Uterus (tissue), 4 donors: ENCODE results near the gene UBA52. TPM values are rescaled to one million over a fixed set of nuclear protein-coding genes. Genes with fewer than 3 reads are reported as not detected.

ENCODE experiments used
- DNase-seq, 2 donors: peaks; one replicate each; pipeline ENCODE4 v3.0.0-alpha.2; 2019 to 2020
- H3K27ac ChIP-seq, 2 donors: fragments of 200-600 bp; sonication (generic); 1 replicate in 1 of 2; 2 replicates in 1 of 2; pipeline ENCODE4 v1.5.1; 2016 to 2018
- H3K27me3 ChIP-seq, 2 donors: fragments of 200-600 bp; sonication (generic); one replicate each; pipeline ENCODE4 v1.5.1; 2018 to 2019; ENCODE audit warnings: control low read depth in 1 of 2
- H3K36me3 ChIP-seq, 2 donors: fragments of 200-600 bp; sonication (generic); one replicate each; pipeline ENCODE4 v1.5.1; 2019; ENCODE audit warnings: control low read depth in 1 of 2
- H3K4me1 ChIP-seq, 2 donors: fragments of 200-600 bp; sonication (generic); one replicate each; pipeline ENCODE4 v1.5.1; 2018 to 2019; ENCODE audit warnings: control low read depth in 1 of 2
- H3K4me3 ChIP-seq, 2 donors: fragments of 200-600 bp; sonication (generic); 1 replicate in 1 of 2; 2 replicates in 1 of 2; pipeline ENCODE4 v1.5.1; 2018 to 2019; ENCODE audit warnings: mild to moderate bottlenecking in 1 of 2
- H3K9me3 ChIP-seq, 2 donors: fragments of 200-600 bp; sonication (generic); one replicate each; pipeline ENCODE4 v1.5.1; 2019; ENCODE audit warnings: control low read depth in 1 of 2
- CTCF ChIP-seq, 4 experiments: fragments of 200-600 bp in 2 of 4; fragments of 450-650 bp in 2 of 4; sonication (generic) in 2 of 4; IDR thresholded peaks; one replicate each; pipeline ENCODE4 v1.5.1; 2016 to 2019; ENCODE audit warnings: antibody characterized with exemption in 4 of 4, mild to moderate bottlenecking in 2 of 4, moderate library complexity in 1 of 4
- POLR2A ChIP-seq, 2 donors: fragments of 450-650 bp; IDR thresholded peaks; one replicate each; pipeline ENCODE4 v1.6.1; 2016; ENCODE audit warnings: antibody characterized with exemption in 2 of 2, mild to moderate bottlenecking in 1 of 2, moderate library complexity in 1 of 2
- intact Hi-C: fragments of 100-400 bp; cut with DNase I; formaldehyde crosslinking; loops from one replicate; pipeline ENCODE4 v1.15.1; 2023; ENCODE audit warnings: low total_unique reads
- total RNA-seq, 4 donors: library from RNA; depleted of rRNA in 3 of 4; stranded (reverse); fragments of >200 nt in 3 of 4; gene quantifications; one replicate each; pipeline versions ENCODE4 v1.1.0 to v1.2.4, GENCODE V29; 2014 to 2023
- donor health status: DM: yes; HTN: yes; CAD: no.

Gene UBA52
- total RNA-seq, 4 donors from 2014 or later, result 295 to 1,369 (median 721) TPM

GRCh38 chr19:18529782-18530181 lies 41.9 kb upstream of the UBA52 start:
- H3K36me3 ChIP-seq, result no peaks in the 10 kb centered on the region
- no peak for DNase-seq
- no peak overlapping the region for H3K27ac ChIP-seq
- no peaks in the 10 kb centered on the region for H3K4me1 ChIP-seq
- intact Hi-C loops, result no loop called here
- no peak overlapping the region for H3K4me3 ChIP-seq
- no peaks in the 10 kb centered on the region for H3K9me3 ChIP-seq
- no peaks in the 10 kb centered on the region for H3K27me3 ChIP-seq
- TF ChIP-seq POLR2A (IDR thresholded peaks at IDR 0.05) (no peak), CTCF (IDR thresholded peaks at IDR 0.05) (no peak)

GRCh38 chr19:18531485-18531884 lies 40.2 kb upstream of the UBA52 start:
- H3K9me3 ChIP-seq, result no peaks in the 10 kb centered on the region
- no peaks in the 10 kb centered on the region for H3K27me3 ChIP-seq
- no peaks in the 10 kb centered on the region for H3K36me3 ChIP-seq
- no peak for DNase-seq
- no peak overlapping the region for H3K27ac ChIP-seq
- intact Hi-C loops, result no loop called here
- no peak overlapping the region for H3K4me3 ChIP-seq
- TF ChIP-seq POLR2A (IDR thresholded peaks at IDR 0.05) (no peak), CTCF (IDR thresholded peaks at IDR 0.05) (no peak)
- H3K4me1 ChIP-seq, result no peaks in the 10 kb centered on the region

GRCh38 chr19:18532168-18532890 lies 39.3 kb upstream of the UBA52 start:
- no peaks in the 10 kb centered on the region for H3K36me3 ChIP-seq
- intact Hi-C loops, result no loop called here

GRCh38 chr19:18533058-18533457 lies 38.6 kb upstream of the UBA52 start:
- Histone ChIP-seq H3K9me3 (no peaks in the 10 kb centered on the region), H3K36me3 (no peaks in the 10 kb centered on the region), H3K27me3 (no peaks in the 10 kb centered on the region), H3K4me3 (no peak overlapping the region), H3K27ac (no peak overlapping the region), H3K4me1 (no peaks in the 10 kb centered on the region)
- TF ChIP-seq POLR2A (IDR thresholded peaks at IDR 0.05), result no peak
- TF ChIP-seq CTCF (IDR thresholded peaks at IDR 0.05), result no peak
- intact Hi-C loops, result no loop called here
- no peak for DNase-seq

More at GRCh38 chr19:18532168-18532890, 39.3 kb upstream of the UBA52 start:
- DNase-seq, result no peak
- H3K27me3 ChIP-seq, result no peaks in the 10 kb centered on the region
- no peak overlapping the region for H3K4me3 ChIP-seq
- no peak for TF ChIP-seq CTCF (IDR thresholded peaks at IDR 0.05)
- no peak overlapping the region for H3K27ac ChIP-seq
- H3K9me3 ChIP-seq, result no peaks in the 10 kb centered on the region
- H3K4me1 ChIP-seq, result no peaks in the 10 kb centered on the region

- TF ChIP-seq POLR2A (IDR thresholded peaks at IDR 0.05), result no peak
- no peaks in the 10 kb centered on the region for H3K4me1 ChIP-seq
- H3K36me3 ChIP-seq, result no peaks in the 10 kb centered on the region
- intact Hi-C loops, result no loop called here
- H3K27me3 ChIP-seq, result no peaks in the 10 kb centered on the region
- H3K9me3 ChIP-seq, result no peaks in the 10 kb centered on the region
- H3K4me3 ChIP-seq, result no peak overlapping the region
- no peak overlapping the region for H3K27ac ChIP-seq
- DNase-seq, result no peak
Measured at GRCh38 chr19:18536475-18536874, 35.2 kb upstream of the UBA52 start.
